ENCODE data around the gene DOCK1. TPM values are rescaled to one million over a fixed set of nuclear protein-coding genes. Genes with fewer than 3 reads are reported as not detected.

The DOCK1 gene
- polyA plus RNA-seq, 1 donor from 2014 or later: 2.7 TPM

DNA sequence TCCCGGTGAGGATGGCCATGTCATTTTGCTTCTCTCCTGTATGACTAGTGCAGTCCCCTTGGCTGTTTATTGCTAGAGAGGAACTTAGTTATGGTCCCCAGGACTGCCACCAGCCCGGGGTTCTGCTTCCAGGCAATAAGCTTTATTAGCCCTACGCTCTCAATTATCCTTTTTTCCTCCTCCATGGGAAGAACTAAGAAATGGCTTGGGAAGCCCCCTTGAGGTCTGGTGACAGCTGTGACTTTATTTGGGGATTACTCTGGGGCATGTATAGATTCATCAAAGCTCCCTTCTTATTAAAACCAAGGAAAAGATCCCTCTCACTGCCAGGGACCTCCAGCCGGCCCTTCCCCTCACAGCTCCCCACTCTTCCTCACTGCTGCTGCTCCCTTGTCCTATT, 446.3 kb downstream of the DOCK1 start:
- Histone ChIP-seq H3K27ac (ENCODE audit: low read length) (no peak overlapping the region), H3K4me2 (ENCODE audit: low read length) (no peak overlapping the region), H3K36me3 (ENCODE audit: insufficient read depth, low read length) (no peaks in the 10 kb centered on the region), H3K27me3 (ENCODE audit: insufficient read depth, low read depth, low read length) (no peaks in the 10 kb centered on the region), H3F3A (ENCODE audit: insufficient read depth, low read length, poor library complexity, severe bottlenecking) (no peaks in the 10 kb centered on the region), H3K9me2 (ENCODE audit: insufficient read depth, low read length) (no peaks in the 10 kb centered on the region), H3K79me2 (replicated peaks; ENCODE audit: insufficient read depth, low read length) (no peaks in the 10 kb centered on the region), H4K20me1 (ENCODE audit: insufficient read depth) (no peaks in the 10 kb centered on the region), H2AFZ (ENCODE audit: low read depth, low read length) (no peak overlapping the region), H3K9me3 (ENCODE audit: low read length) (no peaks in the 10 kb centered on the region), H3K9ac (ENCODE audit: low read length) (no peak overlapping the region), H3K4me3 (ENCODE audit: low read length) (no peak overlapping the region)
- TF ChIP-seq, protein P1, sequence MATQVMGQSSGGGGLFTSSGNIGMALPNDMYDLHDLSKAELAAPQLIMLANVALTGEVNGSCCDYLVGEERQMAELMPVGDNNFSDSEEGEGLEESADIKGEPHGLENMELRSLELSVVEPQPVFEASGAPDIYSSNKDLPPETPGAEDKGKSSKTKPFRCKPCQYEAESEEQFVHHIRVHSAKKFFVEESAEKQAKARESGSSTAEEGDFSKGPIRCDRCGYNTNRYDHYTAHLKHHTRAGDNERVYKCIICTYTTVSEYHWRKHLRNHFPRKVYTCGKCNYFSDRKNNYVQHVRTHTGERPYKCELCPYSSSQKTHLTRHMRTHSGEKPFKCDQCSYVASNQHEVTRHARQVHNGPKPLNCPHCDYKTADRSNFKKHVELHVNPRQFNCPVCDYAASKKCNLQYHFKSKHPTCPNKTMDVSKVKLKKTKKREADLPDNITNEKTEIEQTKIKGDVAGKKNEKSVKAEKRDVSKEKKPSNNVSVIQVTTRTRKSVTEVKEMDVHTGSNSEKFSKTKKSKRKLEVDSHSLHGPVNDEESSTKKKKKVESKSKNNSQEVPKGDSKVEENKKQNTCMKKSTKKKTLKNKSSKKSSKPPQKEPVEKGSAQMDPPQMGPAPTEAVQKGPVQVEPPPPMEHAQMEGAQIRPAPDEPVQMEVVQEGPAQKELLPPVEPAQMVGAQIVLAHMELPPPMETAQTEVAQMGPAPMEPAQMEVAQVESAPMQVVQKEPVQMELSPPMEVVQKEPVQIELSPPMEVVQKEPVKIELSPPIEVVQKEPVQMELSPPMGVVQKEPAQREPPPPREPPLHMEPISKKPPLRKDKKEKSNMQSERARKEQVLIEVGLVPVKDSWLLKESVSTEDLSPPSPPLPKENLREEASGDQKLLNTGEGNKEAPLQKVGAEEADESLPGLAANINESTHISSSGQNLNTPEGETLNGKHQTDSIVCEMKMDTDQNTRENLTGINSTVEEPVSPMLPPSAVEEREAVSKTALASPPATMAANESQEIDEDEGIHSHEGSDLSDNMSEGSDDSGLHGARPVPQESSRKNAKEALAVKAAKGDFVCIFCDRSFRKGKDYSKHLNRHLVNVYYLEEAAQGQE (IDR thresholded peaks at IDR 0.05; ENCODE audit: borderline replicate concordance): no peak

DNA sequence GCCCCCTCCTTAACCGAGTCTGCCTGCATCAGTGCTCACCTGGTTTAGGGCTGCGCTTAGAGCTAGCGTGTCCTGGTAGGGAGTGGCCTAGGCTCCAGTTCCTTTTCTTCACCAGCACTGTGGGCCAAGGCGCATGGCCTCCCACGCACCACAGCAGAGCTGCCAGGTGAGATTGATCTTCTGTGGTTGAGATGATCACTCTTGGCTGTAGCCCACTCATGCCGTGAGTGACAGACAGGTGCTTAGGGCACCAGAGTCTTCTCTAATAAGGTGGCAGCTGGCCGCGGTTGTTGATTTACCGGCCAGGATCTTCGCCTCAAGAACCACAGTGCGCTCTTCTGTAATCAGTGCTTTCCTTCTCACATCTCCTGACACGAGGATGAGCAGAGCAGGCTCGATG, 448.3 kb downstream of the DOCK1 start:
- H3K9me2 ChIP-seq (ENCODE audit: insufficient read depth, low read length): no peaks in the 10 kb centered on the region
- TF ChIP-seq CTCF (IDR thresholded peaks at IDR 0.05; ENCODE audit: poor library complexity, severe bottlenecking) (no peak), POLR2AphosphoS5 (IDR thresholded peaks at IDR 0.05) (no peak)

GRCh38 chr10:127354255-127354654, 449.0 kb downstream of the DOCK1 start:
- H3K4me2 ChIP-seq (ENCODE audit: low read length): no peak overlapping the region
- no peaks in the 10 kb centered on the region for H3K27me3 ChIP-seq (ENCODE audit: insufficient read depth, low read depth, low read length)
- TF ChIP-seq CTCF (IDR thresholded peaks at IDR 0.05; ENCODE audit: poor library complexity, severe bottlenecking) (no peak), EP300 (conservative IDR thresholded peaks at IDR 0.05; ENCODE audit: poor library complexity, severe bottlenecking) (no peak), EZH2 (IDR thresholded peaks at IDR 0.05; ENCODE audit: borderline replicate concordance, insufficient read depth, low read length, poor library complexity, severe bottlenecking) (no peak), RAD21 (conservative IDR thresholded peaks at IDR 0.05) (no peak), MXI1 (conservative IDR thresholded peaks at IDR 0.05; ENCODE audit: poor library complexity, severe bottlenecking) (no peak), SMC3 (conservative IDR thresholded peaks at IDR 0.05; ENCODE audit: poor library complexity) (no peak), TAF1 (IDR thresholded peaks at IDR 0.05; ENCODE audit: low read depth) (no peak)
- TF ChIP-seq, protein P1 (IDR thresholded peaks at IDR 0.05; ENCODE audit: borderline replicate concordance): no peak
- H3F3A ChIP-seq (ENCODE audit: insufficient read depth, low read length, poor library complexity, severe bottlenecking): no peaks in the 10 kb centered on the region
- no peak overlapping the region for H3K4me3 ChIP-seq (ENCODE audit: low read length)
- H3K9ac ChIP-seq (ENCODE audit: low read length): no peak overlapping the region
- H4K20me1 ChIP-seq (ENCODE audit: insufficient read depth): no peaks in the 10 kb centered on the region
- H3K9me2 ChIP-seq (ENCODE audit: insufficient read depth, low read length): no peaks in the 10 kb centered on the region
- no peaks in the 10 kb centered on the region for H3K36me3 ChIP-seq (ENCODE audit: insufficient read depth, low read length)
- H2AFZ ChIP-seq (ENCODE audit: low read depth, low read length): no peak overlapping the region
- H3K9me3 ChIP-seq (ENCODE audit: low read length): no peaks in the 10 kb centered on the region
- no peaks in the 10 kb centered on the region for H3K79me2 ChIP-seq (replicated peaks; ENCODE audit: insufficient read depth, low read length)
- no peak overlapping the region for H3K27ac ChIP-seq (ENCODE audit: low read length)

More for the DNA sequence above, 448.3 kb downstream of the DOCK1 start:
- Histone ChIP-seq H3K79me2 (replicated peaks; ENCODE audit: insufficient read depth, low read length) (no peaks in the 10 kb centered on the region), H3K9me3 (ENCODE audit: low read length) (no peaks in the 10 kb centered on the region), H3F3A (ENCODE audit: insufficient read depth, low read length, poor library complexity, severe bottlenecking) (no peaks in the 10 kb centered on the region), H3K4me3 (ENCODE audit: low read length) (no peak overlapping the region), H3K9ac (ENCODE audit: low read length) (no peak overlapping the region), H2AFZ (ENCODE audit: low read depth, low read length) (no peak overlapping the region), H3K27me3 (ENCODE audit: insufficient read depth, low read depth, low read length) (no peaks in the 10 kb centered on the region), H4K20me1 (ENCODE audit: insufficient read depth) (no peaks in the 10 kb centered on the region), H3K36me3 (ENCODE audit: insufficient read depth, low read length) (no peaks in the 10 kb centered on the region), H3K27ac (ENCODE audit: low read length) (no peak overlapping the region), H3K4me2 (ENCODE audit: low read length) (no peak overlapping the region)

All from neural cell (in vitro differentiated cells).